IMR-90 (cell line): ENCODE measurements around the gene FNBP1. TPM values are rescaled to one million over a fixed set of nuclear protein-coding genes. Genes with fewer than 3 reads are reported as not detected.

Source experiments
- ATAC-seq: fragments of 200-7000 bp; cut with Tn5 transposase; 2 replicates; pipeline ENCODE4 v1.9.1; 2020; ENCODE audit warnings: low read depth, mild to moderate bottlenecking, moderate library complexity
- BruUV-seq: library from RNA; stranded (reverse); fragments of 400-500 nt; replicated peaks from 2 replicates; lab custom pipeline; 2021; lab: Mats Ljungman, UMichigan
- CTCF ChIA-PET: fragments of 300-600 bp; formaldehyde crosslinking; extraction: SDS; loops from one replicate; lab custom pipeline; 2021; ENCODE audit warnings: antibody characterized with exemption; lab: Yijun Ruan, JAX
- POLR2A ChIA-PET: fragments of 300-600 bp; sonication (Branson Sonifier 250); formaldehyde crosslinking; loops from one replicate; lab custom pipeline; 2022; ENCODE audit warnings: antibody characterized with exemption; ENCODE audit not compliant: unreplicated experiment; lab: Charles Lee
- DNase-seq: peaks from one replicate; pipeline ENCODE4 v3.0.0; 2013
- H2AFZ ChIP-seq: replicated peaks from 2 replicates; pipeline ENCODE3; 2013; ENCODE audit warnings: low read length, mild to moderate bottlenecking; ENCODE audit not compliant: poor library complexity
- H2AK5ac ChIP-seq: 2 replicates; pipeline ENCODE4 v1.6.1; 2013; ENCODE audit warnings: low read depth, low read length, inconsistent platforms
- H2AK9ac ChIP-seq: replicated peaks from 2 replicates; pipeline ENCODE3; 2013; ENCODE audit warnings: mild to moderate bottlenecking, low read depth, low read length, moderate library complexity; ENCODE audit not compliant: poor library complexity
- H2BK120ac ChIP-seq: 2 replicates; pipeline ENCODE4 v1.6.1; 2013; ENCODE audit warnings: low read depth, low read length, inconsistent platforms
- H2BK15ac ChIP-seq: 3 replicates; pipeline ENCODE4 v1.6.1; 2013; ENCODE audit warnings: low read depth, low read length, inconsistent platforms
- H2BK20ac ChIP-seq: 2 replicates; pipeline ENCODE4 v1.6.1; 2013; ENCODE audit warnings: low read depth, mild to moderate bottlenecking, inconsistent platforms, low read length, moderate library complexity
- H2BK5ac ChIP-seq: 2 replicates; pipeline ENCODE4 v1.6.1; 2013; ENCODE audit warnings: mild to moderate bottlenecking, low read depth, low read length, inconsistent platforms; ENCODE audit not compliant: poor library complexity, severe bottlenecking
- H3K14ac ChIP-seq: replicated peaks from 2 replicates; pipeline ENCODE4 v1.6.1; 2013; ENCODE audit warnings: low read depth, low read length, inconsistent platforms
- H3K18ac ChIP-seq: 2 replicates; pipeline ENCODE4 v1.6.1; 2013; ENCODE audit warnings: low read depth, low read length, control low read depth
- H3K23ac ChIP-seq: 2 replicates; pipeline ENCODE4 v1.6.1; 2013; ENCODE audit warnings: low read depth, low read length, inconsistent platforms
- H3K27ac ChIP-seq: 2 replicates; pipeline ENCODE4 v1.5.1; 2013; ENCODE audit warnings: mild to moderate bottlenecking, control low read depth, low read length; ENCODE audit not compliant: insufficient read depth
- H3K27me3 ChIP-seq: 2 replicates; pipeline ENCODE4 v1.6.1; 2013; ENCODE audit warnings: low read length; ENCODE audit not compliant: control insufficient read depth, insufficient read depth
- H3K36me3 ChIP-seq: 2 replicates; pipeline ENCODE4 v1.6.1; 2013; ENCODE audit warnings: low read length, mixed read lengths; ENCODE audit not compliant: control insufficient read depth, insufficient read depth
- H3K4ac ChIP-seq: 2 replicates; pipeline ENCODE4 v1.6.1; 2013; ENCODE audit warnings: low read depth, low read length, inconsistent platforms
- H3K4me1 ChIP-seq: 2 replicates; pipeline ENCODE4 v1.6.1; 2013; ENCODE audit warnings: low read length, mixed read lengths; ENCODE audit not compliant: control insufficient read depth, insufficient read depth
- H3K4me2 ChIP-seq: 2 replicates; pipeline ENCODE4 v1.6.1; 2013; ENCODE audit warnings: low read depth, mild to moderate bottlenecking, control low read depth, low read length, moderate library complexity
- H3K4me3 ChIP-seq: 2 replicates; pipeline ENCODE4 v1.5.1; 2013; ENCODE audit warnings: low read depth, mild to moderate bottlenecking, control low read depth, low read length, moderate library complexity; ENCODE audit not compliant: insufficient read depth
- H3K56ac ChIP-seq: 2 replicates; pipeline ENCODE4 v1.6.1; 2013; ENCODE audit warnings: low read length, inconsistent platforms; ENCODE audit not compliant: insufficient read depth; ENCODE audit errors: extremely low read depth
- H3K79me1 ChIP-seq, 2 experiments: 2 replicates each; pipeline ENCODE4 v1.6.1; 2013; ENCODE audit warnings: low read length in 2 of 2, inconsistent platforms in 1 of 2, low read depth in 1 of 2
- H3K9ac ChIP-seq: 2 replicates; pipeline ENCODE4 v1.6.1; 2013; ENCODE audit warnings: low read depth, low read length, control low read depth
- H3K9me1 ChIP-seq: 2 replicates; pipeline ENCODE4 v1.6.1; 2013; ENCODE audit warnings: low read length, inconsistent platforms; ENCODE audit not compliant: insufficient read depth
- H3K9me3 ChIP-seq: 2 replicates; pipeline ENCODE4 v1.6.1; 2013; ENCODE audit warnings: low read length; ENCODE audit not compliant: control insufficient read depth, insufficient read depth
- H4K20me1 ChIP-seq: 2 replicates; pipeline ENCODE4 v1.6.1; 2013; ENCODE audit warnings: low read length, inconsistent platforms; ENCODE audit not compliant: insufficient read depth
- H4K5ac ChIP-seq: 2 replicates; pipeline ENCODE4 v1.6.1; 2013; ENCODE audit warnings: mild to moderate bottlenecking, low read depth, low read length, control low read depth
- H4K8ac ChIP-seq, 2 experiments: 2 replicates each; pipeline ENCODE4 v1.6.1; 2013; ENCODE audit warnings: low read depth in 2 of 2, low read length in 2 of 2, control low read depth in 1 of 2, inconsistent platforms in 1 of 2
- H4K91ac ChIP-seq: 2 replicates; pipeline ENCODE4 v1.6.1; 2013; ENCODE audit warnings: low read depth, low read length, inconsistent platforms; ENCODE audit not compliant: insufficient read depth
- BHLHE40 ChIP-seq: fragments of 150-350 bp; IDR thresholded peaks from 2 replicates; pipeline ENCODE4 v1.6.1; 2016; ENCODE audit warnings: mild to moderate bottlenecking, low read depth, low read length
- MAZ ChIP-seq: IDR thresholded peaks from 2 replicates; pipeline ENCODE4 v1.6.1; 2012; ENCODE audit warnings: low read depth, mild to moderate bottlenecking, low read length, improper control_type of control experiment, moderate library complexity, borderline replicate concordance
- RCOR1 ChIP-seq: IDR thresholded peaks from 2 replicates; pipeline ENCODE4 v1.6.1; 2012; ENCODE audit warnings: mild to moderate bottlenecking, low read length, improper control_type of control experiment; ENCODE audit not compliant: insufficient replicate concordance
- WGBS, 2 experiments: methylation state at CpG; one replicate each; pipeline versions ENCODE4 v1.1.5 to v1.1.7; 2013; ENCODE audit warnings: missing lambda C conversion rate in 2 of 2; ENCODE audit not compliant: insufficient read length in 1 of 2; ENCODE audit errors: extremely low coverage in 2 of 2; 5-methylcytosine and 5-hydroxymethylcytosine counted together
- dilution Hi-C: fragments of 300-500 bp; cut with HindIII; formaldehyde crosslinking; loops from one replicate; pipeline ENCODE4 v1.14.3; 2018; ENCODE audit warnings: low sequenced_read_pairs; ENCODE audit not compliant: unreplicated experiment
- in situ Hi-C: fragments of 300-500 bp; cut with MboI; formaldehyde crosslinking; loops from 3 replicates; pipeline ENCODE4 v1.14.3; 2019; ENCODE audit warnings: low sequenced_read_pairs, inconsistent platforms, mixed read lengths
- intact Hi-C: fragments of 100-400 bp; cut with micrococcal nuclease; formaldehyde crosslinking; loops from 2 replicates; pipeline ENCODE4 v1.10.0; 2022
- polyA plus RNA-seq, 3 experiments: library from polyadenylated mRNA; depleted of rRNA; stranded (reverse); fragments of >200 nt; gene quantifications; 2 replicates each; pipeline ENCODE4 v1.2.3, GENCODE V29; 2012; ENCODE audit warnings: low replicate concordance in 1 of 3
- total RNA-seq: library from RNA; depleted of rRNA; stranded (reverse); fragments of >200 nt; gene quantifications from 2 replicates; pipeline ENCODE4 v1.2.3, GENCODE V29; 2012
- TF ChIP-seq, protein P1 (sequence below): conservative IDR thresholded peaks from 2 replicates; pipeline ENCODE4 v1.5.1; 2012; ENCODE audit warnings: mild to moderate bottlenecking, low read depth, low read length, improper control_type of control experiment

Gene FNBP1
- total and polyA plus RNA-seq, 2 of the 4 experiments (the other 2 are of a cell fraction), result 10.3 to 15.4 TPM

DNA sequence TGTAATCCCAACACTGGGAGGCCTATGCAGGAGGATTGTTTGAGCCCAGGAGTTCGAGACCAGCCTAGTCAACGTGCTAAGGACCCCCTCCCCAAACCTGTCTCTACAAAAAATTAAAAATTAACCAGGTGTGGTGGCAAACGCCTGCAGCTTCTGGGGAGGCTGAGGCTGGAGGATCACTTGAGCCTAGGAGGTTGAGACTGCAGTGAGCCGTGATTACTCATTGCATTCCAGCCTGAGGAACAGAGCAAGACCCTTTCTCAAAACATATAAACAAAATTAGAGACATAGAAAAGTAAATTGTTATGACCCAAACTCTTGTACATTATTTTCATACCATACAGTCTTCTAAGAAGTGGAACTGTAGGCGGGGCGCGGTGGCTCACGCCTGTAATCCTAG lies 11.8 kb upstream of the FNBP1 start:
- Histone ChIP-seq H2BK120ac (no peak overlapping the region), H4K91ac (no peak overlapping the region), H3K9me3 (no peaks in the 10 kb centered on the region), H4K20me1 (peaks cover 16% of the 10 kb centered on the region; the same call in 1 of the 2 replicates), H3K9ac (peak overlapping the region; percentile 85; the same call in 1 of the 2 replicates), H4K5ac (no peak overlapping the region), H3K79me1 (peaks cover 27 to 73% of the 10 kb centered on the region in 2 experiments), H3K4ac (peak overlapping the region; percentile 14; the same call in 1 of the 2 replicates), H3K14ac (peak overlapping the region; percentile 95; the same call in 1 of the 2 replicates), H2AK5ac (peak overlapping the region; percentile 42; the same call in 1 of the 2 replicates), H3K27me3 (no peaks in the 10 kb centered on the region), H3K4me2 (peak overlapping the region; percentile 91), H4K8ac (peak overlapping the region; percentile 98; a peak in 2 of 4 replicates), H3K36me3 (peaks cover 1% of the 10 kb centered on the region), H3K4me1 (no peaks in the 10 kb centered on the region), H3K9me1 (peaks cover 7% of the 10 kb centered on the region; the same call in 1 of the 2 replicates), H2AFZ (no peak overlapping the region), H3K56ac (no peak overlapping the region), H2BK15ac (no peak overlapping the region), H3K4me3 (peak overlapping the region; percentile 79), H3K27ac (0 out of 2 replicates have a peak overlapping the region, but pooled peaks have one; percentile 5), H2BK20ac (no peak overlapping the region), H2AK9ac (no peak overlapping the region), H3K18ac (no peak overlapping the region), H3K23ac (peak overlapping the region; percentile 88; the same call in 1 of the 2 replicates), H2BK5ac (no peak overlapping the region)
- no peak for TF ChIP-seq BHLHE40
- TF ChIP-seq, protein P1, sequence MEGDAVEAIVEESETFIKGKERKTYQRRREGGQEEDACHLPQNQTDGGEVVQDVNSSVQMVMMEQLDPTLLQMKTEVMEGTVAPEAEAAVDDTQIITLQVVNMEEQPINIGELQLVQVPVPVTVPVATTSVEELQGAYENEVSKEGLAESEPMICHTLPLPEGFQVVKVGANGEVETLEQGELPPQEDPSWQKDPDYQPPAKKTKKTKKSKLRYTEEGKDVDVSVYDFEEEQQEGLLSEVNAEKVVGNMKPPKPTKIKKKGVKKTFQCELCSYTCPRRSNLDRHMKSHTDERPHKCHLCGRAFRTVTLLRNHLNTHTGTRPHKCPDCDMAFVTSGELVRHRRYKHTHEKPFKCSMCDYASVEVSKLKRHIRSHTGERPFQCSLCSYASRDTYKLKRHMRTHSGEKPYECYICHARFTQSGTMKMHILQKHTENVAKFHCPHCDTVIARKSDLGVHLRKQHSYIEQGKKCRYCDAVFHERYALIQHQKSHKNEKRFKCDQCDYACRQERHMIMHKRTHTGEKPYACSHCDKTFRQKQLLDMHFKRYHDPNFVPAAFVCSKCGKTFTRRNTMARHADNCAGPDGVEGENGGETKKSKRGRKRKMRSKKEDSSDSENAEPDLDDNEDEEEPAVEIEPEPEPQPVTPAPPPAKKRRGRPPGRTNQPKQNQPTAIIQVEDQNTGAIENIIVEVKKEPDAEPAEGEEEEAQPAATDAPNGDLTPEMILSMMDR, result no peak
- no peak for TF ChIP-seq MAZ
- TF ChIP-seq RCOR1, result no peak
- ChIA-PET POLR2A (no interaction called here), CTCF (no interaction called here)
- in situ Hi-C loops (loop anchor here (25.0 kb wide), 1 partner anchor 168 kb away; no protein-coding TSS in a partner anchor), dilution Hi-C loops (no loop called here), intact Hi-C loops (no loop called here)
- DNase-seq, result no peak
- no peak for ATAC-seq
- no CpG with 5 or more reads among the region's 8 CpGs for WGBS, 2 experiments
- no TSS peak for BruUV-seq
